NCI-H748 treated with DMSO at 0.1 percent for 48 hours (cell line): ENCODE results near the gene KDM6B.

Source experiments
- DNase-seq: peaks from one replicate; lab custom pipeline; 2025; lab: John Stamatoyannopoulos, UW

The KDM6B gene

DNA sequence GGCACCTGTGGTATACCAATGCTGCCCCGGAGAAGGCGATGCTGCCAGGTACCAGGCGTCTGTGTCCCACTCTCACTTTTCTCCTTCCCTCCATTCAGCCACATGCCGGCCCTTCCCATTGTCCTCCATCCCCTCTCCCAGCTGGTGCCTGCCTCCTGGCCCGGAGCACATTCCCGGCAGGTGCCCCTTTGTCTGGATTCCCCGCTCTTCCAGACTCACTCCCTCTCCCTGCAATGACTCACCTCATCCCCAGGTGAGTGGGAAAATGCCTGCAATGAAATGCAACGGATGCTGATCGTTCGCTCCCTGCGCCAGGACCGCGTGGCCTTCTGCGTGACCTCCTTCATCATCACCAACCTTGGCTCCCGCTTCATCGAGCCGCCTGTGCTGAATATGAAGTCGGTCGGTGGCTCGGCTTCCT is 10.4 kb upstream of the KDM6B start:
- no peak for DNase-seq

DNA sequence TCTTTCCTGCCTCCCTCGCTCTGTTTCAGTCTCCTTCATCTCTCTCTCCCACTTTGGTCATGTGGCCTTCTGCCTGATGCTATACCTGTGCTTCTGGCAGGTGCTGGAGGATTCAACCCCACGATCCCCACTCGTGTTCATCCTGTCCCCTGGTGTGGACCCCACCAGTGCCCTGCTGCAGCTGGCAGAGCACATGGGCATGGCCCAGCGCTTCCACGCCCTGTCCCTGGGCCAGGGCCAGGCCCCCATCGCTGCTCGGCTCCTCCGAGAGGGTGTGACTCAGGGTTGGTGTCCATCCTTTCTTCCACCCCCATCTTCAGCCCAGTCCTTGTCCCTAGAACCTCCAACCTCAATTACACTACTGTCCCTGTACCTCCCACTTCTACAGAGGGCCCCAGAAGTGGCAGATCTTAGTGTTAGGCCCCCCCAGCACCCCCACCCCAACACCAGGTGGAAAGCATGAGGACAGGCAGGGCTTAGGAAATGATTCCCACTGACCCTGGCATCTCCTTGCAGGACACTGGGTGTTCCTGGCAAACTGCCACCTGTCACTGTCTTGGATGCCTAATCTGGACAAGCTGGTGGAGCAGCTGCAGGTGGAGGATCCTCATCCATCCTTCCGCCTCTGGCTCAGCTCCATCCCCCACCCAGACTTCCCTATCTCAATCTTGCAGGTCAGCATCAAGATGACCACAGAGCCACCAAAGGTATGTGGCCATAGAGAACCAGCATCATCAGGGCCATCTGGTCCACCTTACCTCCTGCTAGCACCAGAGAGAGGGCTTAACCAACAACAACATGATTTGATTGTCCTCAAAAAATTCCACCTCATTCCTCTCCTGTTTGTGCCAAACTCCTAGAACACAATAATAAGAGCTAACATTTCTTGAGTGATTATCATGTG is 9.7 kb upstream of the KDM6B start:
- DNase-seq = no peak

DNA sequence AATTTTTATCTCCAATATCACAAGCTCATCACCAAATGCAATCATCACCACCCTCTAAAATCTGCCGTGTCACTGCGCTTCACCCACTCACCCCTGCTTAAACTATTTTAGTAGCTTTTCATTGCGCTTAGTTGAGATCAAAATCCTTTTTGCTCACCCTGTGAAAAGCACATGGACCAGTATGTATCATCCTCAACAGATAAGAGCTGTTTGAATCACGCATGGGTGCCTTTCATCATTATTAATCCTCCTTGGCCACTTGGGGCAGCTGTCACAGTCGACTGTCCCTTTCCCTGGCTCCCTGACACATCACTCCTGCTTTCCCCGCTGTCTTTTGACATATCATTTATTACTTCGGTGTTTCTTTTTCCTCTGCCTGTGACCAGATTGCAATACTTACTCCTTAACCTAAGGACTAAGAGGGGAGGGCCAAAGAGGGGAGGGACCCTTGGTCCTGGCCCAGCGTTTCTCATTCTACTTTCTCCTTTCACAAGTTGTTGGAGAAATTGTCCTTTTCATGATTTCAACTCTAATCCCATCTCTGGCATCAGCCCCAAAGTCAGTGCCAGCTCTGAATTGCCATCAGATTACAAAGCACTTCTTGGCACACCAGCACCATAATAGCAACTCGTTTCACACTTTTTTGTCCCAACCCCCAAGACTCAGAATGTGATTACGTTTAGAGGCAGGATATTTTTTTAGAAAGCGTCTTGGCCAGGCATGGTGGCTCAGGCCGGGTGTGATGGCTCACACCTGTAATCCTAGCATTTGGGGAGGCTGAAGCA is 8.6 kb upstream of the KDM6B start:
- DNase-seq = no peak

DNA sequence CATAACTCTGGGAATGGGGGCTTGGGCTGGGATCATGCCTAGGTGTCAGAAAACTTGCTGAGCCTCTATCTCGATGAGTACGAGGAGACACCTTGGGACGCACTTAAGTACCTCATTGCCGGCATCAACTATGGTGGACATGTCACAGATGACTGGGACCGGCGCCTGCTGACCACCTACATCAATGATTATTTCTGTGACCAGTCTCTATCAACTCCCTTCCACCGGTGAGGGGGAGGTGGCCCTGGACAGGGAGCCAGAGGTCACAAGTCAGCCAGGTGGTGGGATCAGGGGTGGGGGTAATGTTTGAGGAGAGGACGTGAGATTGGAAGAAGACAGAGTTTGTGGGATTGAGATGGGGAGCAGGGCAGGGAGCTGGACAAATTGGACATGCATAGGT is 3.4 kb upstream of the KDM6B start:
- DNase-seq = no peak

DNA sequence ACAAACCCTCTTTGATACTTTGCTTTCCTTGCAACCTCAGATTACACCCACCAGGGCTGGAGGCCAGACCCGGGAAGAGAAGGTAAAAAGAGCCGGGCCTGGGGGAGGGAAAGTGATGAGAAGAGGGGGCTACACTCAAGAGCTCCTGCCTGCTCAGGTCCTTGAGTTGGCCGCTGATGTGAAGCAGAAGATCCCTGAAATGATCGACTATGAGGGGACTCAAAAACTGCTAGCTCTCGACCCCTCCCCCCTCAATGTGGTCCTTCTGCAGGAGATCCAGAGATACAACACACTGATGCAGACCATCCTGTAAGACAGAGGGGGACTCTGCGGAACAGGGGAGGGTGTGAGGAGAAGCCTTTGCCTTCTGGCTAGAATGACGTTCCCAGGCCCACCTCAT is 2.8 kb upstream of the KDM6B start:
- no peak for DNase-seq

DNA sequence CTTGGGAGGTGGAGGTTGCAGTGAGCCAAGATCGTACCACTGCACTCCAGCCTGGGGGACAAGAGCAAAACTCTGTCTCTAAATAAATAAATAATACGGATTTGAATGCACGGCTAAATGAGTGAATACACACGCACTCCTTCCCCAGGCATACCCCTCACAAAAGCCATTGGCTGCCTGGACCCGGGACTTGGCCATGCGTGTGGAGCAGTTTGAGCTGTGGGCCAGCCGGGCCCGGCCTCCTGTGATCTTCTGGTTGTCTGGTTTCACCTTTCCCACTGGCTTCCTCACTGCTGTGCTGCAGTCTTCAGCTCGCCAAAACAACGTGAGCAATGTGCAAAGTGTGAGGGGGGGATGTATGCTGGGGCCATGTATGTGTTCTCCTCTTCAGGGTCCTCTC is 1.6 kb upstream of the KDM6B start:
- DNase-seq = no peak

DNA sequence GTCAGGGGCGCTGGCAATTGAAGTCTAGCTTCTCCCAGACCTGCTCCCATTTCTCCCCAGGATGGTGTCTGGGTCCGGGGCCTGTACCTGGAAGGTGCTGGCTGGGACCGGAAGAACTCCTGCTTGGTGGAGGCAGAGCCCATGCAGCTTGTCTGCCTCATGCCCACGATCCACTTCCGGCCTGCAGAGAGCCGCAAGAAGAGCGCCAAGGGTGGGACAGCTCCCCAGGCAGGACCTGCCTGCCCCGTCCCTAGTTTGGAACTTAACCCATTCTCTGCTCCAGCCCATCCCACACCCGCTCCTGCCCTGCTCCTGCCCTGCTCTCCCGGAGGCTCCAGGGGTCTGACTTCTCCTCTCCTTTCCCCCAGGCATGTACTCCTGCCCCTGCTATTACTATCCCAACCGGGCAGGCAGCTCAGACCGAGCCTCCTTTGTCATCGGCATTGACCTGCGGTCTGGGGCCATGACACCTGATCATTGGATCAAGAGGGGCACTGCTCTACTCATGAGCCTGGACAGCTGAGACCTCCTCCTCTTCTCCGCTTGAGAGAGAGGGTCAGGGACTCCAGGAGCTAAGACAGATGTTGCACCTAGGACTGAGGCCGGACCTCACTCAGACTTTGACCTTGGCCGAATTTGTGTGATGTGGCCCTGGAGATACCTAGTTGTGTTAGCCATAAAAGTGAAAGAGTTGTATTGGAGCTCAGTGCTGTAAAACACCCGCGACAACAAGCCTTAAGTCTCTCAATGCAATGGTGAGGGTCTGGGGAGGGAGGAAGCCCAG is 814 bp upstream of the KDM6B start:
- DNase-seq = no peak

DNA sequence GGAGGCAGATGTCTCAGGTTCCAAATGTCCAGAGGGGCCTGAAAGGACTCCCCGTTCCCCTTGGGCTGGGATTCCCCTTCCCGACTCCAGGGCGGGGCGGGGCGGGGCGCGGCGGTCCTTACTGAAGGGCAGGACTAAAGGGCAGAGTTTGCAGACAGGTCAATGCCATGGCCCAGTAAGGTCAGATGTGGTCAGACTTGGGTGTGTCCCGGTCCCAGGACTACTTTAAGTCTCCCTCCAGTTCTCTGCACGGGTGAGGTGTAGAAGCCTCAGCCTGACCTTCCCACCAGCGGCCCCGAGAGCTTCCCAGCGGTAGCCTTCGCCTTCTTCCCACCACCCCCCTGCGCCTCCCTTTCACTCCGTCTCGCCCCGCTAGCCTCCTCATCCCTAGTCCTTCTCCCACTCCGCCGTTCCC is 532 bp downstream of the KDM6B start:
- peak; percentile 50 for DNase-seq

DNA sequence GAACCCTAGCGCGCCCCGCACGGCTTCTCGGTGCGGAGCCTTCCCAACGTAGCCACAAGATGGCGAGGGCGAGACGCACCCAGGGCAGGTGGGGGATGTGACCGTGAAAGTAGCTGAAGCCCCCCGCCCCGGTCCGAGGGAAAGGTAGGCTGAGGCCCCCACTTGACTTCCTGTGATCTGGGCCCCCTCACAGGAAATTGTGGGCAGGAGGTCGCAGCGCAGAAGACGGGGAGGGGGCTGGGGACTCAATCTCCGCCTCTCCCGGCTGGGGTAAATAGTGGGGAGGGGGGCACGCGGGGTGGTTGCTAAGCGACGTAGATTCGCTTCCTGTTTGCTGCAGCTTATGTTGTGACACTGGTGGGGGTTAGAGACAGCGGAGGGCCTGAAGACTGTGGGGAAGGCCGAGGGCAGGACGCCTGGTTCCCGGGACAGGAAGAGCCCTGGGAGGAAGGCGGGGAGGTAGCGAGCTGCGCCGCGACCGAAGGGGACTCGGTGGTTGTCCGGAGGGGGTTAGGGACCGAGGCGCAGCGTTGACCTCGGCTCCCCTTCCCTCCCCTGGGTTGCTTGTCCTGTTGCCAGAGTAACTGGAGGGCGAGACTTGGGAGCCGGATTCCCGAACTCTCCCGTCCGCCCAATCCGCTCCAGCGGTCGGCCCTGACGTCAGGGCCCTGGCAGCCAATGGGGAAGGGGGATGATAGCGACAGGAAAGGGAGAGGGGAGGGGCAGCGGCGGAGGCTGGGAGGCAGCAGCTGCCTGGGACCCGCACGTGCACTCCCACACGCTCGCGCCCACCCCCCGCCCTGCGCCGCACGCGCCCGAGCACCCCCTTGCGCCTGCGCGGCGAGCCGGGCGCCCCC is 1.2 kb downstream of the KDM6B start:
- peak; percentile 97 for DNase-seq

DNA sequence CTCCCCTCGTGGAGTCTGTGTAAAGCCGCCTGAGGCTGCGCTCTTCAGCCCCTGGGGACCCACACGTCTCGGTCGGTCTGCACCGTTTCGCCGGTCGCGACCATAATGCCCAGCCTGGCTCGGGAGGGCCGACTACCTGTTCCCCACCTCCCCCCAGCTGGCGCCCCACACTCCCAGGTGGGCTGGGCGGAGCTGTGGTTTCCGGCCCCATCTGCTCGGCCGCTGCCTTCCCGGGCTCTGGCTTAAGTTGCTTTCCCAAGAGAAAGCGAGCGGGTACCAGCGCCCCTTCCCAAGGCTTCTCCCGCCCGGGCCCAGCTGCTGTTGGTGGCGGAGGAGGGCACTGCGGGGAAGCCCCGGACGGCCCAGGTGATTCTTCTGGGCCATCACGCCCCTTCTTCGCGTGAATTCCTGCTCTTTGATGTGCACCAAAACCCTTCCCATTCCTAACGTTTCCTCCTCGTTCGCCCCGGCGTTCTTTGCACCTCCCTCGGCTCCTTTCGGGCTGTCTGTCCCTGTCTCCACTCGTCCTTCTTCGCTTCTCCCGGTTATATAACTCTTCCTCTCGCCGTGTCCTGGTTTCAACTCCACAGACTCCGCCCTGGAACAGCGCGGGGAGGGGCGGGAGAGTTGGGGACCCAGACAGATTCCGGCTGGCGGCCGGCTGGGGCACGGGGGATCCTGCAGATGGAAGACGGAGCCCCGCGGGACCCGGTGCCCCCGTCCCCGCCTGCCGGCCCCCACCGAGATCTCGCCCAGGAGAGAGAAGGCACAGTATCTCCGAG is 2.0 kb downstream of the KDM6B start:
- DNase-seq = peak; percentile 67

DNA sequence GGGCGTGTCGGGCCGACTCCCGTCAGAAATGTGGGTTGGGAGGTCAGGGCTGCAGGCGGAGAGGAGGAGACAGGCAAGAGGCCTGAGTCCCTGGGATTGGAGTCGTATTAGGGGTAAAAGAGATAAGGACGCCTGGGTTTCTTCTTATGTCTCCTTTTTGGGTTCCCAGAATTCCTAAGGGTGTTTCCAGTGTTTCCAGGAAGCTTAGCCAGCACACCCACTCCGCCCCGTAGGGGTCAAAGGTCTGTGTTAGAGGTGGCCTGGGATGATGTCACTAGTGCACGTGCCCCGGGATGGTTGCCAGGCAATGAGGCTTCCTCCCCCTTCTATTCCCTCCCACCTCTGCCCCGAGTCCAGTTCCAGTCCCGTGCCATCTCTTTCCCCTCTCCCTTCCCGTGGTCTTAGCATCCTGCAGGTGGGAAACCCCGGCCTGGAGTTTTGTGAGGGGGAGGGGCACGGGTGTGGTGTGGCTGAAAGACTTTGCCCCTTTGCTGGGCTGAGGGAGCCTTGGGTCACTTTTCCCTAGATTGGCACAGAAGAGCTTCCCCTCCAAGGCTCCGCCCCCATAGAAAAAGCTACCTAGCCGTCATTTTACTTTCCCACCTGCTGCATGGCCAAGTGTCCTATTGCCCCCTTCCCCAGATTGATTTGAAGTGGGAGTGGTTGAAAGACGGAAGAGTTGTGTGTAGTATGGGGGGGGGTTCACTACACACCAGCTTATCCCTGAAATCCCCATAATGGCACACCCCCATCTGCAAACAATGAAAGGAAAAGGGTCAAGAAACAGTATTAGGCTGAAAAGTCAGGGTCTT is 2.8 kb downstream of the KDM6B start:
- DNase-seq = peak; percentile 87

DNA sequence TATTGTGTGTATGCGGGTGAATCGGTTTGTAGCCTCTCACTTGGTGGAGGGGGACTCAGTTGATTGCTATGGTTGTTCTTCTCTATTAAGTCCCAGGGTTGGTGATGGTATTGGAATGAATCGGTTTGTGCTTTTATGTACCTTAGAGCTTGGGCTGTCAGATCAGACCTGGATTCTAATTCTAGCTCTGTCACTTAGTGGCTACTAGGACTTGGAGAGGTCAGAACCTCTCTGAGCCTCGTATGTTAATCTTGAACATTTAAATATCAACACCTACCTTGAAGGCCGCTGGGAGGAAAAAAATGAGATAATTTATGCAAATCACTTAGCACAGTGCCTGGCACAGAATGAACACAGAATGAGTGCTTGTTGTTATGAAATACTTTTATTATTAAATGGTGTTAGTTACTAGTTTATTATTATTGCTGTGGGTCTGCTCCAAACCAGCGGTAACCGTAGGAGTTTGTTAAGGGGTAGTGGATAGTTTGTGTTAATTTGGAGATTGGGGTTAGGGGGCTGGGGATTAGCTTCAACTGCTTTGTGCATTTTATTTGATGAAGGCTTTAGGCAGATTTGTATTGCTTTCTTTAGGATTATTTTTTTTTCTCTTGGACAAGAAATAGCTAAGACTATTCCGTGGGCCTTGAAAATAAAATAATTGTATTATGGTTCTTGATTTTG is 3.5 kb downstream of the KDM6B start:
- DNase-seq = peak; percentile 53

DNA sequence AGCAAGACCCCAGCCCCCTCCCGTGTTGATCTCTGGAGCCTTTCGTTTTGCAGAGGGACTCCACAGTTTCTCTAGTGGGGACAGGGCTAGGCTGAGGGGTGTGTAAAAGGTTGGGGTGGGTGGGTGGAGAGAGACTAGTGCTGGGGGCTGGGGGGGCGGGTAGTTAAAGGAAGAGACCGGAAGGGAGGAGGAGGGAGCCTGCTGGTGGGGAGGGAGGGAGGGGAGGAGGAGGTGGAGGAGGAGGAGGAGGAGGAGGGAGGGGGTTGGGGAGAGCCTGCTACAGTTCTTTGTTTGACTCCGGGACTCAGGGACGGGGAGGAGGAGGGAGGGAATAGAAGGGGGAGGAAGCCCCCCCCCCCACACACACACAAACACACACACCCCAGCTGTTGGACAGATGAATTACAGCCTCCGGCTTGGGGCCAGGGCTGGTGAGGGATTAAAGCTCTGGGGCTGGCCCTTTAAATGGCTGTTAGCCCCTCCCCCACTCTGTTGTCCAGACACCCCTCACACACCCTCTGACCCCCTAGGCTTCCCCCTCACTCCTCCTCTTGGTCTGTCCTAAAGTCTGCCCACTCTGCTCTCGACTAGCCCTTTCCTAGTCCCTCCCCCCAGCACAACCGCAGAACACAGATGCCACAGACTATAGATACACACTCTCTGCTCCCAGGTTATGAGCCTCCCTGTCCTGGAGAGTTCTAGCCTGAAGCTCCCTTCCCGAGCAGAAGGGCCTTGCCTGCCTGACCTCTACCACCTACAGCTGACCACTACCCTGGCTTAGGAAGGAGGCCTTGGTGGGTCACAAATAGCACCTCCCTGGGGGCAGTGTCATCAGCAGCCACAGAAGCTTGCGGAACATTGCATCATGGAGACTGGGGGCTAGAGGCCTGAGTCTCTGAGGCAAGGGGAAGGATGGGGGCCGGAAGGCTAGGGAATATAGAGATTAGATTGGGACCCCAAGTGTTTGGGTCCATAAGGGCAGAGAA is 4.4 kb downstream of the KDM6B start:
- peak; percentile 44 for DNase-seq

DNA sequence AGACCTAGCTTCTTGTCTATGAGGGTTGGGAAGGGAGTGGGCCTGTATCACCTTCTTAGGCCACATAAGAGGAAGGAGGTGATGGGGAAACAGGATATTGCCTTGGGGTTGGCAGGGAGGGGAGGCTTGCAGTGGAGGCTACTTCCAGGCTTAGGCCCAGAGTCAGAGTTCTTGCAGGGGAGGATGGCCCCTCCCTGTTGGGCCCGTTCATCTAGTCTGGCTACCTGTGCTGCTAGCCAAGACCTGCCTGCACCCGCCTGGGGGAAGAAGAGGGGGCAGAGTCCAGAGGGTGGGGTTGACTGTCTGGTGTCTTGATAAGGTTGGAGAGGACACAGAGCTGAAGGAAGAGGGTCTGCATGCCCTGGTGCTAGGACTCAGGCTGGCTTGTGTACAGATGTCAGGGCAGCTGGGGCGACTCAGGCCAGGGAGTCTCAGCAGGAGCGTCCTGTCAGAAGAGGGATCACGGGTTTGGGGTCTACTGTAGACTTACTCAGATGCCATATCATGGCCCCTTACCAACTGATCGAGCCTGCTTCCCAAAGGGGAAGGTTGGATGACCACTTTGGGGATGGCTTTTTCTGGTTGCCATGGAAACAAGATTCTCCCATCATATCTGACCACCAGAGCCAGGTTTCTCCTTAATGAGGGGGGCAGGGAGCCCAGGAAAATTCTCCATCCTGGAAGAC is 5.3 kb downstream of the KDM6B start:
- DNase-seq = no peak

DNA sequence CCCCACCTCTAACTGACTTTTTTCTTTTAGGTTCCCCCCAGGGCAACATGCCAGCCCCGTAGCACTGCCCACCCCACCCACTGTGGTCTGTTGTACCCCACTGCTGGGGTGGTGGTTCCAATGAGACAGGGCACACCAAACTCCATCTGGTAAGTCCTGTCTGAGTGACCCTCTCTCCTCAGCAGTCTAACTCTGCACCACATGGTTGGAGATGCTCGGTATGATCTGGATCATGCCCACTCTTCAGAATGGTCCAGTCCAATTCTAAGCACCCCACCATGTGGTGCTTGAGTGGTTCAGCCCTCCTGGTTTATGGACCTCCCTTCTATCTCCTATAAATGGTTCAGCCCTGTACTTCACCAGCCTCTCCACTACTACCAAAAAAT is 5.9 kb downstream of the KDM6B start:
- no peak for DNase-seq

DNA sequence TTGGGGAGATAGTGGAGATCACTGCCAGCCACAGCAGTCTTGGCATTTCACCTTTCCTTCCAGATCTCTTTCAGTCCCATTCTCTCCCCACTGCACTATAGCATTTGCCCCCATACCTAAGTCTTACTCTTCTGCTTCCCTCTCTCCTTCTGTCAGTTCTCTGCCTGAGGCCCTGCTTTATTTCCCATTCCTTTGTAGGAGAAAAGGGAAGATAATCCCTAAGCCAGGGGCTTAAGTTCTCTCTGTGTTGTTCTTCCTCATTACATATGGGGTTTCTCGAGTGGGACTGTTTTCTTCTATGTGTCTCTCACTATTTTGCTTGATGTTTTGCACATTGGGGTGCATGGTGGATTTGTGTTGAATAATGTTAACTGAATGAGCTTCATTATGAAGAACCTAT is 6.4 kb downstream of the KDM6B start:
- DNase-seq = no peak

DNA sequence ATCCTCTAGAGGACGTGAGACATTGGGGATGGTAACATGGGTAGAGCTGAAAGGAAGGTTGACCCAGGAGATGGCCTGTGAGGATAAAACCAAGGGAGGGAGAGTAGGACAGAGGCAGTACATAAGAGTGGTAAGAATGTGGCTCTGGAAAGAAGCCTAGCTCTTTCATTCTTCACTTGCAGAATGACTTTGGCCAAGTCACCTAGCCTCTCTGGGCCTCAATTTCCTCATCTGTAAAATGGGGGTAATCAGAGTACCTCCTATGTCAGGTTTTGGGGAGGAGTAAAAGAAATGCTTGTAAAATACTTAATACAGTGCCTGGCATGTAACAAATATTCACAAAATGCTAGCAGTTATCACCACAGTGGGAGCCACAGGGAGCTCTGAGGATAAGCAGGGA is 6.9 kb downstream of the KDM6B start:
- DNase-seq = no peak
